22Rv1 (cell line): ENCODE results near the gene HAUS6.

Experiments
- ZFX ChIP-seq: fragments of 450-650 bp; IDR thresholded peaks from 2 replicates; pipeline ENCODE4 v1.6.1; 2017; ENCODE audit warnings: antibody characterized with exemption, borderline replicate concordance
- TF ChIP-seq, protein P1 (sequence below): fragments of 450-650 bp; IDR thresholded peaks from 2 replicates; pipeline ENCODE4 v1.5.1; 2017; ENCODE audit warnings: mild to moderate bottlenecking

DNA sequence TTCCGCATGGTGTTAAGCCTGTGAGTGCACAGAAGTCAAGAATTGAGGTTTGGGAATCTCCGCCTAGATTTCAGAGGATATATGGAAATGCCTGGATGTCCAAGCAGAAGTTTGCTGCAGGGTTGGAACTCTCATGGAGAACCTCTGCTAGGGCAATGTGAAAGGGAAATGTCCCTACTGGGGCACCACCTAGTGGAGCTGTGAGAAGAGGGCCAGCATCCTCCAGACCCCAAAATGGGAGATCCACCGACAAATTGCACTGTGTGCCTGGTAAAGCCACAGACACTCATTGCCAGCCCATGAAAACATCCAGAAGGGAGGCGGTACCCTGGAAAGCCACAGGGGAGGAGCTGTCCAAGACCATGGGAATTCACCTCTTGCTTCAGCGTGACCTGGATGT lies 66.1 kb downstream of the HAUS6 start:
- TF ChIP-seq, protein P1, sequence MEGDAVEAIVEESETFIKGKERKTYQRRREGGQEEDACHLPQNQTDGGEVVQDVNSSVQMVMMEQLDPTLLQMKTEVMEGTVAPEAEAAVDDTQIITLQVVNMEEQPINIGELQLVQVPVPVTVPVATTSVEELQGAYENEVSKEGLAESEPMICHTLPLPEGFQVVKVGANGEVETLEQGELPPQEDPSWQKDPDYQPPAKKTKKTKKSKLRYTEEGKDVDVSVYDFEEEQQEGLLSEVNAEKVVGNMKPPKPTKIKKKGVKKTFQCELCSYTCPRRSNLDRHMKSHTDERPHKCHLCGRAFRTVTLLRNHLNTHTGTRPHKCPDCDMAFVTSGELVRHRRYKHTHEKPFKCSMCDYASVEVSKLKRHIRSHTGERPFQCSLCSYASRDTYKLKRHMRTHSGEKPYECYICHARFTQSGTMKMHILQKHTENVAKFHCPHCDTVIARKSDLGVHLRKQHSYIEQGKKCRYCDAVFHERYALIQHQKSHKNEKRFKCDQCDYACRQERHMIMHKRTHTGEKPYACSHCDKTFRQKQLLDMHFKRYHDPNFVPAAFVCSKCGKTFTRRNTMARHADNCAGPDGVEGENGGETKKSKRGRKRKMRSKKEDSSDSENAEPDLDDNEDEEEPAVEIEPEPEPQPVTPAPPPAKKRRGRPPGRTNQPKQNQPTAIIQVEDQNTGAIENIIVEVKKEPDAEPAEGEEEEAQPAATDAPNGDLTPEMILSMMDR = no peak
- TF ChIP-seq ZFX = no peak
